ENCODE results near the gene COL9A1.

The COL9A1 gene

DNA sequence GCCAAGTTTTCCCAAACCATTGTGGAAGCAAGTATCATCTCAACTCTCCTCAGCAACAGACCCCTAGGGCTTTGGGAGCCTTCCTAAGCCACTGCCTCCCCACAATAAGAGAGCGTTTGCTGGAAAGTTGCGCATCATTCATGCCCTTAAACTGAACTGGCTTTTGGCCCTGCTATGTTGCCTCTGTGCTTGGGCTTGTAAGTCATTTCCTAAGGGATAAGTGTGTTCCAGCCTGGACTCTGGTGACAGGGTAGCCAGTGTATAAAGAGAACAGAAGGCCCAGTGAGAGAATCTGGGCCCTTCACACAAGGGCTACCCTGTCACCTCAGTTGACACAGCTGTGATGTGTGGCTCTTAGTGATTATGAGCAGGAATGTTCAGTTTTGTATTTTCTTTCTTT, 77.8 kb downstream of the COL9A1 start:
- H3K4me3 ChIP-seq (replicated peaks; ENCODE audit: low read depth, low read length), result no peak overlapping the region
- H3K27me3 ChIP-seq (replicated peaks; ENCODE audit: control insufficient read depth, insufficient read depth, low read length), result no peaks in the 10 kb centered on the region; the same call in 1 of the 2 replicates
- TF ChIP-seq, protein P1, sequence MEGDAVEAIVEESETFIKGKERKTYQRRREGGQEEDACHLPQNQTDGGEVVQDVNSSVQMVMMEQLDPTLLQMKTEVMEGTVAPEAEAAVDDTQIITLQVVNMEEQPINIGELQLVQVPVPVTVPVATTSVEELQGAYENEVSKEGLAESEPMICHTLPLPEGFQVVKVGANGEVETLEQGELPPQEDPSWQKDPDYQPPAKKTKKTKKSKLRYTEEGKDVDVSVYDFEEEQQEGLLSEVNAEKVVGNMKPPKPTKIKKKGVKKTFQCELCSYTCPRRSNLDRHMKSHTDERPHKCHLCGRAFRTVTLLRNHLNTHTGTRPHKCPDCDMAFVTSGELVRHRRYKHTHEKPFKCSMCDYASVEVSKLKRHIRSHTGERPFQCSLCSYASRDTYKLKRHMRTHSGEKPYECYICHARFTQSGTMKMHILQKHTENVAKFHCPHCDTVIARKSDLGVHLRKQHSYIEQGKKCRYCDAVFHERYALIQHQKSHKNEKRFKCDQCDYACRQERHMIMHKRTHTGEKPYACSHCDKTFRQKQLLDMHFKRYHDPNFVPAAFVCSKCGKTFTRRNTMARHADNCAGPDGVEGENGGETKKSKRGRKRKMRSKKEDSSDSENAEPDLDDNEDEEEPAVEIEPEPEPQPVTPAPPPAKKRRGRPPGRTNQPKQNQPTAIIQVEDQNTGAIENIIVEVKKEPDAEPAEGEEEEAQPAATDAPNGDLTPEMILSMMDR (IDR thresholded peaks at IDR 0.05; ENCODE audit: insufficient read depth, low read length, poor library complexity, severe bottlenecking), result no peak
- no peak for DNase-seq (ENCODE audit: extremely low read depth, insufficient read length)
- no peaks in the 10 kb centered on the region for H3K36me3 ChIP-seq (ENCODE audit: control insufficient read depth, insufficient read depth, low read length)

DNA sequence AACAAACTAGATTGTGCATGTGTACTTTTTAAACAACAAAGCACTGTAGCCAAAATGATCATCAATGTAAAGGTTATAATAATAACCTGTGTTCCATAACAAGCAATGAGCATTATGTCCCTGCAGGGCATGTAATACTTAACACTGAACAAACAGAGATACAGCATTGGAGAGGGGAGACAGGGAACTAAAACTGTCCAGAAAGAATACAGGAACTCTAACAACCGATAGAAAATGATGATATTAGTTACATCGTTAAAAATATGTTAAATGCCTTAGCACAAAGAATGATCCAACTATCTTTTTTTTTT, 80.5 kb downstream of the COL9A1 start:
- no peak for DNase-seq (ENCODE audit: extremely low read depth, insufficient read length)
- H3K36me3 ChIP-seq (ENCODE audit: control insufficient read depth, insufficient read depth, low read length), result no peaks in the 10 kb centered on the region
- H3K4me3 ChIP-seq (replicated peaks; ENCODE audit: low read depth, low read length), result no peak overlapping the region
- H3K27me3 ChIP-seq (replicated peaks; ENCODE audit: control insufficient read depth, insufficient read depth, low read length), result no peaks in the 10 kb centered on the region
- TF ChIP-seq, protein P1 (IDR thresholded peaks at IDR 0.05; ENCODE audit: insufficient read depth, low read length, poor library complexity, severe bottlenecking), result no peak

- TF ChIP-seq, protein P1 (IDR thresholded peaks at IDR 0.05; ENCODE audit: insufficient read depth, low read length, poor library complexity, severe bottlenecking), result no peak
- Histone ChIP-seq H3K36me3 (ENCODE audit: control insufficient read depth, insufficient read depth, low read length) (no peaks in the 10 kb centered on the region), H3K27me3 (replicated peaks; ENCODE audit: control insufficient read depth, insufficient read depth, low read length) (no peaks in the 10 kb centered on the region), H3K4me3 (replicated peaks; ENCODE audit: low read depth, low read length) (no peak overlapping the region)
- no peak for DNase-seq (ENCODE audit: extremely low read depth, insufficient read length)
These were observed 81.0 kb downstream of the COL9A1 start for GRCh38 chr6:70221715-70222438.

- DNase-seq (ENCODE audit: extremely low read depth, insufficient read length), result no peak
- Histone ChIP-seq H3K4me3 (replicated peaks; ENCODE audit: low read depth, low read length) (no peak overlapping the region), H3K27me3 (replicated peaks; ENCODE audit: control insufficient read depth, insufficient read depth, low read length) (no peaks in the 10 kb centered on the region), H3K36me3 (ENCODE audit: control insufficient read depth, insufficient read depth, low read length) (no peaks in the 10 kb centered on the region)
- TF ChIP-seq, protein P1 (IDR thresholded peaks at IDR 0.05; ENCODE audit: insufficient read depth, low read length, poor library complexity, severe bottlenecking), result peak; percentile 69
These were observed 81.7 kb downstream of the COL9A1 start for GRCh38 chr6:70221025-70221714.

GRCh38 chr6:70219943-70220613, 82.8 kb downstream of the COL9A1 start:
- no peak for DNase-seq (ENCODE audit: extremely low read depth, insufficient read length)
- H3K4me3 ChIP-seq (replicated peaks; ENCODE audit: low read depth, low read length), result no peak overlapping the region
- no peaks in the 10 kb centered on the region for H3K36me3 ChIP-seq (ENCODE audit: control insufficient read depth, insufficient read depth, low read length)
- TF ChIP-seq, protein P1 (IDR thresholded peaks at IDR 0.05; ENCODE audit: insufficient read depth, low read length, poor library complexity, severe bottlenecking), result no peak
- no peaks in the 10 kb centered on the region for H3K27me3 ChIP-seq (replicated peaks; ENCODE audit: control insufficient read depth, insufficient read depth, low read length)

Measured in GM06990 (cell line).